Prostate gland (tissue), 2 donors: ENCODE measurements around the gene IRGQ. TPM values are rescaled to one million over a fixed set of nuclear protein-coding genes. Genes with fewer than 3 reads are reported as not detected.

ENCODE experiments used
- DNase-seq: peaks from one replicate; pipeline ENCODE4 v3.0.0-alpha.2; 2019; ENCODE audit warnings: low spot score
- H3K27ac ChIP-seq, 2 donors: fragments of 200-600 bp; sonication (generic); 2 replicates each; pipeline ENCODE4 v1.5.1; 2017 to 2019
- H3K27me3 ChIP-seq: fragments of 200-600 bp; sonication (generic); replicated peaks from 2 replicates; pipeline ENCODE4 v1.5.1; 2019; ENCODE audit not compliant: insufficient read depth
- H3K36me3 ChIP-seq, 2 donors: fragments of 200-600 bp; sonication (generic); 1 replicate in 1 of 2; 2 replicates in 1 of 2; pipeline versions ENCODE4 v1.5.1 to v1.8.1; 2017 to 2019
- H3K4me1 ChIP-seq: fragments of 200-600 bp; sonication (generic); replicated peaks from 2 replicates; pipeline ENCODE4 v1.5.1; 2019
- H3K4me3 ChIP-seq, 2 donors: fragments of 200-600 bp; sonication (generic); 2 replicates each; pipeline ENCODE4 v1.5.1; 2017 to 2019
- H3K9me3 ChIP-seq: fragments of 200-600 bp; sonication (generic); 2 replicates; pipeline ENCODE4 v1.5.1; 2017
- CTCF ChIP-seq, 4 experiments: fragments of 200-600 bp in 2 of 4; fragments of 450-650 bp in 2 of 4; sonication (generic) in 2 of 4; IDR thresholded peaks; 1 replicate in 3 of 4; 2 replicates in 1 of 4; pipeline ENCODE4 v1.5.1; 2016 to 2019; ENCODE audit warnings: antibody characterized with exemption in 4 of 4, mild to moderate bottlenecking in 2 of 4, moderate library complexity in 2 of 4
- POLR2A ChIP-seq: fragments of 450-650 bp; IDR thresholded peaks from one replicate; pipeline ENCODE4 v1.6.1; 2016; ENCODE audit warnings: antibody characterized with exemption, mild to moderate bottlenecking
- POLR2AphosphoS5 ChIP-seq: sonication (generic); formaldehyde crosslinking; IDR thresholded peaks from one replicate; pipeline ENCODE4 v1.6.1; 2017; ENCODE audit warnings: antibody characterized with exemption
- WGBS: methylation state at CpG from one replicate; pipeline ENCODE4 v1.1.5; 2018; 5-methylcytosine and 5-hydroxymethylcytosine counted together
- intact Hi-C: fragments of 100-400 bp; cut with DNase I; formaldehyde crosslinking; loops from one replicate; pipeline ENCODE4 v1.14.2; 2022
- total RNA-seq, 2 donors: library from RNA; depleted of rRNA; stranded (reverse); fragments of >200 nt; gene quantifications; one replicate each; pipeline ENCODE4 v1.1.0, GENCODE V29; 2016

The IRGQ gene
- total RNA-seq, 2 donors from 2014 or later, result 28.3 to 30.4 TPM

GRCh38 chr19:43581467-43581866 lies 14.5 kb downstream of the IRGQ start:
- H3K9me3 ChIP-seq, result no peaks in the 10 kb centered on the region
- intact Hi-C loops, result no loop called here
- H3K4me1 ChIP-seq, result no peaks in the 10 kb centered on the region
- H3K27me3 ChIP-seq, result no peaks in the 10 kb centered on the region
- 70% methylated on average over 7 of the region's 7 CpGs for WGBS
- H3K36me3 ChIP-seq, result no peaks in the 10 kb centered on the region
- TF ChIP-seq POLR2AphosphoS5, result no peak
- no peak for TF ChIP-seq POLR2A
- no peak for TF ChIP-seq CTCF (IDR thresholded peaks at IDR 0.05)
- no peak for DNase-seq
- H3K4me3 ChIP-seq, result peak overlapping the region in 1 of 2 donors; percentile 32
- H3K27ac ChIP-seq, result no peak overlapping the region

GRCh38 chr19:43578787-43579186 lies 17.1 kb downstream of the IRGQ start:
- Histone ChIP-seq H3K4me3 (no peak overlapping the region), H3K27ac (no peak overlapping the region), H3K4me1 (no peaks in the 10 kb centered on the region), H3K36me3 (no peaks in the 10 kb centered on the region), H3K27me3 (no peaks in the 10 kb centered on the region), H3K9me3 (no peaks in the 10 kb centered on the region)
- 90% methylated on average over 3 of the region's 3 CpGs for WGBS
- intact Hi-C loops, result loop anchor here (5.0 kb wide), 1 partner anchor 41 kb away; no protein-coding TSS in a partner anchor
- no peak for DNase-seq
- no peak for TF ChIP-seq POLR2AphosphoS5
- TF ChIP-seq CTCF (IDR thresholded peaks at IDR 0.05), result no peak
- no peak for TF ChIP-seq POLR2A

GRCh38 chr19:43575955-43576878 lies 19.7 kb downstream of the IRGQ start:
- H3K9me3 ChIP-seq, result no peaks in the 10 kb centered on the region
- peak overlapping the region; percentile 55 to 60 for H3K27ac ChIP-seq
- 64% methylated on average over 37 of the region's 37 CpGs for WGBS
- TF ChIP-seq POLR2AphosphoS5 (no peak), CTCF (IDR thresholded peaks at IDR 0.05) (no peak), POLR2A (no peak)
- no peak for DNase-seq
- H3K4me3 ChIP-seq, result peak overlapping the region; percentile 65 to 71
- no peaks in the 10 kb centered on the region for H3K36me3 ChIP-seq
- intact Hi-C loops, result loop anchor here (1.0 to 5.0 kb wide), 2 partner anchors 20 to 39 kb away; partner anchors contain the start of genes IRGQ and ZNF576
- no peaks in the 10 kb centered on the region for H3K27me3 ChIP-seq
- H3K4me1 ChIP-seq, result no peaks in the 10 kb centered on the region

GRCh38 chr19:43575156-43575950 lies 20.6 kb downstream of the IRGQ start, which contains the start of the genes PINLYP and XRCC1:
Gene PINLYP (plus strand): TSS chr19:43575801. CDS start chr19:43577192, 1,391 bp downstream.
Gene XRCC1 (minus strand): TSS chr19:43575527. CDS start chr19:43575458, 69 bp downstream.
- WGBS, result under 1% methylated on average over 50 of the region's 51 CpGs
- Histone ChIP-seq H3K27me3 (no peaks in the 10 kb centered on the region), H3K36me3 (no peaks in the 10 kb centered on the region), H3K4me3 (peak within 1 kb of the TSS; percentile 65 to 71), H3K27ac (peak within 1 kb of the TSS; percentile 75 to 77), H3K4me1 (no peaks in the 10 kb centered on the region), H3K9me3 (no peaks in the 10 kb centered on the region)
- DNase-seq, result peak; percentile 97
- intact Hi-C loops, result loop anchor here (1.0 to 5.0 kb wide), 2 partner anchors 21 to 38 kb away; partner anchors contain the start of genes IRGQ and ZNF576
- TF ChIP-seq POLR2AphosphoS5 (peak; percentile 94), CTCF (IDR thresholded peaks at IDR 0.05) (no peak), POLR2A (peak; percentile 63)
